Measurements from ENCODE around the gene SLC35E1.

SLC35E1 gene

DNA sequence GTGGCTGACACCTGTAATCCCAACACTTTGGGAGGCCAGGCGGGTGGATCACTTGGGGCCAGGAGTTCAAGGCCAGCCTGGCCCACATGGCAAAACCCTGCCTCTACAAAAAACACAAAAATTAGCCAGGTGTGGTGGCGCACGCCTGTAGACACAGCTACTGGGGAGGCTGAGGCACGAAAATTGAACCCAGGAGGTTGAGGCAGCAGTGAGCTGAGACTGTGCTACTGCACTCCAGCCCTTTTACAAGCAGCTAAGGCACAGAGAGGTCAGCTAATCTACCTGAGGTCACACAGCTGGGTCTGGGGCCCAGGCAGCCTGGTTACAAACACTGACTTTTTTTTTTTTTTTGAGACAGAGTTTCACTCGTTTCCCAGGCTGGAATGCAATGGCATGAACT, 28.6 kb upstream of the SLC35E1 start:
- TF ChIP-seq PAX5 (IDR thresholded peaks at IDR 0.05; ENCODE audit: insufficient read depth, low read length, severe bottlenecking), result no peak
- DNase-seq (ENCODE audit: insufficient read length, low spot score) (no peak), FAIRE-seq (no peak)

DNA sequence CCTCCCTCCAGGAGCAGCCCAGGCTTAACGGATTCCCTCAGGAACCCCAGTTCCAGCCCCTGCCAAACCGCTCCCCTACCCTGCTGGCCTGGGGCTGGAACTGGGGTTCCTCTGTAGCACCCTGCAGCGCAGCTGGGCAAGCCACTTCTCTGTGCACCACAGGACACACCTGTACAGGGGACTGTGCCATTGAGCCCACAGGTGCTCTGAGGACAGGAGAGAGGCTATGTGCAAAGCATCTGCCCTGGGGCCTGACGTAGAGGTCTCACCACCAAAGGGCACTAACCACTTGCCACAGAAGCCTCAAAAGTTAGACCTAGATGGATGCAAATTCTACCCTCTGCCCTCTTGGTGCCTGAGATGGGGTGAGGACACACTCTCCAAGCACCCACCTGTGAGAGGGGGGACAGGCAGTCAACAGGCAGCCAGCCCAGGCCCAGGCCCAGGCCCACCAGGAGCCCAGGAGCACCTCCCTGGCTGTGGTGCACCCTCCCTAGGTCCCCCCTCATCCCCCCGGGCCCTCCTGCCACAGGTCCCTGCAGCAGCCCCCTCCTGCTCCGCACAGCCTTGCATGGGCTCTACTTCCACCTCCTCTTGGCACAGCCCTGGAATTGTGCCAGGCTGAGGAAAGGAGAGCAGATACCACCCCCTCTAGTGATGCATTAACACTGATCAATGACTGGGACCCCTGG, 27.6 kb upstream of the SLC35E1 start:
- DNase-seq (ENCODE audit: insufficient read length, low spot score), result no peak
- TF ChIP-seq POU2F2 (IDR thresholded peaks at IDR 0.05; ENCODE audit: low read depth, low read length) (no peak), POLR2AphosphoS5 (IDR thresholded peaks at IDR 0.05; ENCODE audit: low read depth, low read length) (no peak), SPI1 (IDR thresholded peaks at IDR 0.05; ENCODE audit: low read depth, low read length) (no peak), TAF1 (IDR thresholded peaks at IDR 0.05; ENCODE audit: low read depth, low read length) (no peak), PAX5 (IDR thresholded peaks at IDR 0.05; ENCODE audit: insufficient read depth, low read length, severe bottlenecking) (no peak), POLR2A (IDR thresholded peaks at IDR 0.05; ENCODE audit: low read depth, low read length) (no peak)
- FAIRE-seq, result no peak

DNA sequence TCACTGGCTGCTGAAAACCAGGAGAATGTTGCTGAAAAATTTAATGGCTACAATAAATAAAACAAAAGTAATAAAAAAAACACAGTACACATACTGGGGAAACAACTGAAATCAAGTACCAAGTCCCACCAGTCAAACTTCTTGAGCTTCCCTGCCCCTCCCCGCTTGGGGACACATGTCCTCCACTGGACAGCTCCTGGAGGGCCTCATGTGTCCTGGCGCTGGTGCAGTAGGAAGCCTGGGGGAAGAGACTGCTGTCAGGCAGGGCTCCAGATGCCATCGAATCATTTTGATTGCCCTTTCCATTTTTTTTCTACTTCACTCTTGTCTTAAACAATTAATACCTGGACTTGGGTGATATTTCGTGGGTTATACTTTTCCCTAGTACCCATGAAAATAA, 26.6 kb upstream of the SLC35E1 start:
- FAIRE-seq (no peak), DNase-seq (ENCODE audit: insufficient read length, low spot score) (no peak)
- TF ChIP-seq POU2F2 (IDR thresholded peaks at IDR 0.05; ENCODE audit: low read depth, low read length) (no peak), PAX5 (IDR thresholded peaks at IDR 0.05; ENCODE audit: insufficient read depth, low read length, severe bottlenecking) (no peak), POLR2AphosphoS5 (IDR thresholded peaks at IDR 0.05; ENCODE audit: low read depth, low read length) (no peak), SPI1 (IDR thresholded peaks at IDR 0.05; ENCODE audit: low read depth, low read length) (no peak), POLR2A (IDR thresholded peaks at IDR 0.05; ENCODE audit: low read depth, low read length) (no peak)

- DNase-seq (ENCODE audit: insufficient read length, low spot score), result no peak
- FAIRE-seq, result no peak
- TF ChIP-seq PAX5 (IDR thresholded peaks at IDR 0.05; ENCODE audit: insufficient read depth, low read length, severe bottlenecking), result no peak
- TF ChIP-seq POU2F2 (IDR thresholded peaks at IDR 0.05; ENCODE audit: low read depth, low read length), result no peak
- no peak for TF ChIP-seq TAF1 (IDR thresholded peaks at IDR 0.05; ENCODE audit: low read depth, low read length)
- no peak for TF ChIP-seq SPI1 (IDR thresholded peaks at IDR 0.05; ENCODE audit: low read depth, low read length)
- TF ChIP-seq POLR2AphosphoS5 (IDR thresholded peaks at IDR 0.05; ENCODE audit: low read depth, low read length), result no peak
- no peak for TF ChIP-seq POLR2A (IDR thresholded peaks at IDR 0.05; ENCODE audit: low read depth, low read length)
Measured at GRCh38 chr19:16596399-16596798, 24.2 kb upstream of the SLC35E1 start.

GRCh38 chr19:16595097-16595496, 22.9 kb upstream of the SLC35E1 start:
- peak; percentile 45 for FAIRE-seq
- no peak for DNase-seq (ENCODE audit: insufficient read length, low spot score)
- no peak for TF ChIP-seq TAF1 (IDR thresholded peaks at IDR 0.05; ENCODE audit: low read depth, low read length)
- no peak for TF ChIP-seq SPI1 (IDR thresholded peaks at IDR 0.05; ENCODE audit: low read depth, low read length)
- TF ChIP-seq POU2F2 (IDR thresholded peaks at IDR 0.05; ENCODE audit: low read depth, low read length), result no peak
- no peak for TF ChIP-seq PAX5 (IDR thresholded peaks at IDR 0.05; ENCODE audit: insufficient read depth, low read length, severe bottlenecking)
- no peak for TF ChIP-seq POLR2A (IDR thresholded peaks at IDR 0.05; ENCODE audit: low read depth, low read length)
- TF ChIP-seq POLR2AphosphoS5 (IDR thresholded peaks at IDR 0.05; ENCODE audit: low read depth, low read length), result no peak

- no peak for DNase-seq (ENCODE audit: insufficient read length, low spot score)
Measured at GRCh38 chr19:16594681-16595091, 22.5 kb upstream of the SLC35E1 start.

DNA sequence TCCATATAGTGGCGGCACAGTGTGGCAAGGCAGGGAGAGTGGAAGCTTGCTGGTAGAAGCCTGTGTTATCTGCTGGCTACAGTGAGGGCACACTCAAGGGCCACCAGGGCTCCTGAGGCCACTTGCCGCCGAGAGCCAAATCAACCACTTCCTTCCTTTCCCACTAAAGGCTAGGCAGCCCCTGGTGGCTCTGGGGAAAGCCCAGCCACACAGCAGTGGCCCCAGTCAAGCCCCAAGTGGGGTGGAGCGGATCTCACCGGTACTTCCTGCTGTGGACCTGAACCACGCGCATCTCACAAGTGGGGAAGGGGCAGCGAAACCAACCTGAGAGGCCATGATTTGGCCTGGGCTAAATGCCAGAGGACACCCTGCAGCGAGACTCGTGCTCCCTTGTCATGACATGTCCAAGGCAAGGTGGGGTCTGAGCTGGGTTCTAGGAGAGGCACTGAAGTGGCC, 21.9 kb upstream of the SLC35E1 start:
- FAIRE-seq (peak; percentile 74), DNase-seq (ENCODE audit: insufficient read length, low spot score) (no peak)
- TF ChIP-seq SPI1 (IDR thresholded peaks at IDR 0.05; ENCODE audit: low read depth, low read length) (peak; percentile 48; the same call in 1 of the 2 replicates), POLR2A (IDR thresholded peaks at IDR 0.05; ENCODE audit: low read depth, low read length) (no peak)

More at GRCh38 chr19:16594681-16595091, 22.5 kb upstream of the SLC35E1 start:
- no peak for TF ChIP-seq PAX5 (IDR thresholded peaks at IDR 0.05; ENCODE audit: insufficient read depth, low read length, severe bottlenecking)
- no peak for TF ChIP-seq SPI1 (IDR thresholded peaks at IDR 0.05; ENCODE audit: low read depth, low read length)
- no peak for TF ChIP-seq TAF1 (IDR thresholded peaks at IDR 0.05; ENCODE audit: low read depth, low read length)
- no peak for TF ChIP-seq POLR2A (IDR thresholded peaks at IDR 0.05; ENCODE audit: low read depth, low read length)
- FAIRE-seq, result peak; percentile 79

- peak; percentile 74 for FAIRE-seq
- DNase-seq (ENCODE audit: insufficient read length, low spot score), result no peak
- TF ChIP-seq POU2F2 (IDR thresholded peaks at IDR 0.05; ENCODE audit: low read depth, low read length) (no peak), POLR2AphosphoS5 (IDR thresholded peaks at IDR 0.05; ENCODE audit: low read depth, low read length) (no peak; the same call in 1 of the 2 replicates), POLR2A (IDR thresholded peaks at IDR 0.05; ENCODE audit: low read depth, low read length) (no peak)
Measured at GRCh38 chr19:16593181-16593580, 21.0 kb upstream of the SLC35E1 start.

- no peak for TF ChIP-seq SPI1 (IDR thresholded peaks at IDR 0.05; ENCODE audit: low read depth, low read length)
- no peak for TF ChIP-seq POLR2AphosphoS5 (IDR thresholded peaks at IDR 0.05; ENCODE audit: low read depth, low read length)
- DNase-seq (ENCODE audit: insufficient read length, low spot score) (no peak), FAIRE-seq (no peak)
Measured at GRCh38 chr19:16591803-16592556, 19.8 kb upstream of the SLC35E1 start.

Measured in GM12891 (cell line).